OCI-LY7 (cell line): ENCODE data around the gene ATRAID. TPM values are rescaled to one million over a fixed set of nuclear protein-coding genes. Genes with fewer than 3 reads are reported as not detected.

Experiments
- BruUV-seq: library from RNA; stranded (reverse); fragments of 400-500 nt; replicated peaks from 2 replicates; lab custom pipeline; 2021; lab: Mats Ljungman, UMichigan
- CTCF ChIA-PET: fragments of 300-600 bp; sonication (Branson Sonifier 250); formaldehyde crosslinking; loops from one replicate; lab custom pipeline; 2022; ENCODE audit warnings: antibody characterized with exemption; ENCODE audit not compliant: unreplicated experiment; lab: Charles Lee
- POLR2A ChIA-PET: fragments of 300-600 bp; sonication (Branson Sonifier 250); formaldehyde crosslinking; loops from one replicate; lab custom pipeline; 2022; ENCODE audit warnings: antibody characterized with exemption; lab: Charles Lee
- DNase-seq: peaks from one replicate; pipeline ENCODE4 v3.0.0-alpha.2; 2015; ENCODE audit warnings: low spot score
- H2AFZ ChIP-seq: fragments of 200-600 bp; sonication (generic), shearing (Covaris generic); 2 replicates; pipeline ENCODE4 v1.6.1; 2014; ENCODE audit warnings: mild to moderate bottlenecking, antibody characterized with exemption, low read length, moderate library complexity
- H3K27ac ChIP-seq: fragments of 200-600 bp; sonication (generic); 2 replicates; pipeline ENCODE4 v1.5.1; 2014; ENCODE audit warnings: mixed run types, low read depth, mild to moderate bottlenecking, moderate library complexity, low read length, inconsistent platforms; ENCODE audit not compliant: poor library complexity, severe bottlenecking
- H3K36me3 ChIP-seq: fragments of 200-600 bp; sonication (generic); 2 replicates; pipeline ENCODE4 v1.6.1; 2014; ENCODE audit warnings: mild to moderate bottlenecking, antibody characterized with exemption, low read length, moderate library complexity, mixed read lengths; ENCODE audit not compliant: insufficient read depth
- H3K4me1 ChIP-seq: fragments of 200-600 bp; sonication (generic); 2 replicates; pipeline ENCODE4 v1.5.1; 2014; ENCODE audit warnings: mild to moderate bottlenecking, low read length; ENCODE audit not compliant: insufficient read depth, poor library complexity, severe bottlenecking
- H3K4me2 ChIP-seq: fragments of 200-600 bp; sonication (generic); 2 replicates; pipeline ENCODE4 v1.6.1; 2014; ENCODE audit warnings: mild to moderate bottlenecking, low read length
- H3K4me3 ChIP-seq: fragments of 200-600 bp; sonication (generic); 2 replicates; pipeline ENCODE4 v1.5.1; 2014; ENCODE audit warnings: mild to moderate bottlenecking, low read depth, low read length; ENCODE audit not compliant: poor library complexity, severe bottlenecking
- H3K79me2 ChIP-seq: fragments of 200-600 bp; sonication (generic); 2 replicates; pipeline ENCODE4 v1.6.1; 2016; ENCODE audit warnings: low read depth, mild to moderate bottlenecking, low read length, moderate library complexity, mixed read lengths; ENCODE audit not compliant: insufficient read depth
- H3K9me2 ChIP-seq: fragments of 200-600 bp; sonication (generic); 2 replicates; pipeline ENCODE4 v1.6.1; 2016; ENCODE audit warnings: mild to moderate bottlenecking, low read length, mixed read lengths; ENCODE audit not compliant: insufficient read depth
- H3K9me3 ChIP-seq: fragments of 200-600 bp; sonication (generic); 2 replicates; pipeline ENCODE4 v1.6.1; 2014; ENCODE audit warnings: mild to moderate bottlenecking, mixed run types, low read length, mixed read lengths
- H4K20me1 ChIP-seq: fragments of 200-600 bp; sonication (generic); 2 replicates; pipeline ENCODE4 v1.6.1; 2014; ENCODE audit warnings: mild to moderate bottlenecking, antibody characterized with exemption, low read length, moderate library complexity, mixed read lengths; ENCODE audit not compliant: insufficient read depth
- EZH2phosphoT487 ChIP-seq: fragments of 200-600 bp; sonication (generic); IDR thresholded peaks from 2 replicates; pipeline ENCODE4 v1.6.1; 2018; ENCODE audit warnings: low read depth, borderline replicate concordance, mild to moderate bottlenecking, mixed run types, antibody characterized with exemption, low read length, moderate library complexity, mixed read lengths
- intact Hi-C: fragments of 100-400 bp; cut with micrococcal nuclease; formaldehyde crosslinking; loops from one replicate; pipeline ENCODE4 v1.10.0; 2022; ENCODE audit not compliant: unreplicated experiment
- total RNA-seq, 2 experiments: library from RNA; depleted of rRNA in 1 of 2; stranded (reverse); fragments of >200 nt in 1 of 2; shearing (Covaris generic) in 1 of 2; gene quantifications; 2 replicates each; pipeline ENCODE4 v1.2.3, GENCODE V29; 2014 to 2022
- TF ChIP-seq, protein P1 (sequence below): fragments of 200-600 bp; sonication (generic); conservative IDR thresholded peaks from 2 replicates; pipeline ENCODE4 v1.5.1; 2014; ENCODE audit warnings: mild to moderate bottlenecking, antibody characterized with exemption, low read length, moderate library complexity, mixed read lengths

Gene ATRAID
- total RNA-seq, 2 experiments from 2014 or later: 92.7 to 93.3 TPM

DNA sequence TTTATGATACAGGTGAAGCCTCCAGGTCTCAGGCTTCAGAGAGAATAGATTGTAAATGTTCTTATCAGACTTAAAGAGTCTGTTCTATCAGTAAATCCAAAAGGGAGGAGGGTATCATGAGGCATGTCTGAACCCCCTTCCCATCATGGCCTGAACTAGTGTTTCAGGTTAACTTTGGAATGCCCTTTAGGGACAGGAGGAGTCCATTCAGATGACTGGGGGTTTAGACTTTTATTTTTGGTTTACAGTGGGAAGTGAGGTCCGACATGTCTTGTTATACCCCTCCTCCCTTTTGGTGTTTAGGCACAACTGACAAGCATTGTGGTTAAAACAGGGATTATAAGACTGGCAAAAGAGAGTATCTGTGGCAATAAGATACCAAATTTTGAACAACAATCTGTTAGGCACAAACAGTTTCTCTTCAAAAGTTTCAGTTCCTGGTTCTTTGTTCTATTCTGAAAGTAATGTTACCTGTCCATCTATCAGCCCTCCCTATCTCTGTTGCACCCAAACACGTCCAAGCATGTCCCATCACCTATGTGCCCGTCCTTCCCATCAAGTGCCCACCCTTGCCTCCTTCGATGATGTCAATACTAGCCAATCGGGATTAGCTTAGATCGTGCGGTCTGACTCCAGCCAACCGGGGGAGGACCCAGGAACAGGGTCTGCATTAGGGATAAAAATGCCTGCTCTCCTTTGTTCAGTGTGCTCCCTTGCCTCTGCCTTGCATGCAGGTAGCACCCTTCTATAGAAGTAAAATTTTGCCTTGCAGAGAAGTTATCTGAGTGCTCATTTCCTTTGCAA lies 46.7 kb upstream of the ATRAID start:
- no peaks in the 10 kb centered on the region for H3K9me2 ChIP-seq
- H4K20me1 ChIP-seq: no peaks in the 10 kb centered on the region
- peaks cover 71% of the 10 kb centered on the region for H3K4me1 ChIP-seq
- H2AFZ ChIP-seq: peak overlapping the region; percentile 87
- intact Hi-C loops: loop anchor here (2.0 kb wide), 1 partner anchor 30 kb away; the partner anchor contains the start of gene PREB
- CTCF ChIA-PET: interaction anchor here (1.1 kb wide), 1 partner anchor 12 kb away, joined by 3 read pairs; no protein-coding TSS in a partner anchor
- H3K9me3 ChIP-seq: peaks cover 22% of the 10 kb centered on the region; the same call in 1 of the 2 replicates
- no peak for TF ChIP-seq EZH2phosphoT487
- TF ChIP-seq, protein P1, sequence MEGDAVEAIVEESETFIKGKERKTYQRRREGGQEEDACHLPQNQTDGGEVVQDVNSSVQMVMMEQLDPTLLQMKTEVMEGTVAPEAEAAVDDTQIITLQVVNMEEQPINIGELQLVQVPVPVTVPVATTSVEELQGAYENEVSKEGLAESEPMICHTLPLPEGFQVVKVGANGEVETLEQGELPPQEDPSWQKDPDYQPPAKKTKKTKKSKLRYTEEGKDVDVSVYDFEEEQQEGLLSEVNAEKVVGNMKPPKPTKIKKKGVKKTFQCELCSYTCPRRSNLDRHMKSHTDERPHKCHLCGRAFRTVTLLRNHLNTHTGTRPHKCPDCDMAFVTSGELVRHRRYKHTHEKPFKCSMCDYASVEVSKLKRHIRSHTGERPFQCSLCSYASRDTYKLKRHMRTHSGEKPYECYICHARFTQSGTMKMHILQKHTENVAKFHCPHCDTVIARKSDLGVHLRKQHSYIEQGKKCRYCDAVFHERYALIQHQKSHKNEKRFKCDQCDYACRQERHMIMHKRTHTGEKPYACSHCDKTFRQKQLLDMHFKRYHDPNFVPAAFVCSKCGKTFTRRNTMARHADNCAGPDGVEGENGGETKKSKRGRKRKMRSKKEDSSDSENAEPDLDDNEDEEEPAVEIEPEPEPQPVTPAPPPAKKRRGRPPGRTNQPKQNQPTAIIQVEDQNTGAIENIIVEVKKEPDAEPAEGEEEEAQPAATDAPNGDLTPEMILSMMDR: no peak
- BruUV-seq: no TSS peak
- DNase-seq: peak; percentile 64
- H3K27ac ChIP-seq: peak overlapping the region; percentile 86
- POLR2A ChIA-PET: interaction anchor here (0.6 to 1.4 kb wide), 7 partner anchors 12 to 1752 kb away, joined by 3 to 15 read pairs (median 3); no protein-coding TSS in a partner anchor
- peak overlapping the region; percentile 59 for H3K4me2 ChIP-seq
- H3K4me3 ChIP-seq: peak overlapping the region; percentile 32
- H3K79me2 ChIP-seq: no peaks in the 10 kb centered on the region
- H3K36me3 ChIP-seq: peaks cover 9% of the 10 kb centered on the region; the same call in 1 of the 2 replicates

DNA sequence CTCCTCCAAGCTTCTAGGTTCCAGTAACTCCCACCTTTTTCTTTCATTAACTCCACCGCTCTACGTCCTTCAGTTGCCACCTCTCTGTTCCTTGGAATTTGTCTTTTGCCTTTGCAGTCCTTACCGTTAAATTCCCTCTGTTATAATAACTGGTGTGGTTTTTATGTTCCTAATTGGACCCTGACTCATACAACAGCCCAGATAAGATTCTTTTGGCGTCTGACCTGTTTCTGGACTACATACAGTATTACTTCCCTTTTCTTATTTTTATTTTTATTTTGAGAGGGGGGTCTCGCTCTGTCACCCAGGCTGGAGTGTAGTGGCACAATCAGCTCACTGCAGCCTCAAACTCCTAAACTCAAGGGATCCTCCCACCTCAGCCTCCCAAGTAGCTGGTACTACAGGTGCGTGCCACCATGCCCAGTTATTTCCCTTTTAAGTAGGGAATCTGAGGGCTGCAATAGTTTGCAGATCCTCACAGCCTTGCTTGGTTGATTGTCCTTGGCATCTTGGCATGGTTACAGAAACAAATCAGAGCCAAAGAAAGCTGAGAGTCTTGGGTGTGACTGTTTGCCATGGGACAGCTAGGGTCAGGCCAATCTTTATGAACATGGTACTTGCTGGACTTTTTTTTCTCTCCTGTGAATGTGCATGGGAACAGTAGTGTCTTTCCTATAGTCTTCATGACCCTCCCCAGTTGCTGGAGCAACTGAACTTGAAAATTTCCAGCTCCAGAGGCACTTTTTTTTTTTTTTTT lies 41.1 kb upstream of the ATRAID start:
- BruUV-seq: no TSS peak
- intact Hi-C loops: loop anchor here (1.0 to 5.0 kb wide), 2 partner anchors 21 to 122 kb away; no protein-coding TSS in a partner anchor
- Histone ChIP-seq H3K4me3 (peak overlapping the region; percentile 62), H3K9me2 (no peaks in the 10 kb centered on the region), H3K4me1 (peaks cover 77% of the 10 kb centered on the region), H3K79me2 (no peaks in the 10 kb centered on the region), H4K20me1 (no peaks in the 10 kb centered on the region), H3K36me3 (peaks cover 4% of the 10 kb centered on the region; the same call in 1 of the 2 replicates), H3K4me2 (peak overlapping the region; percentile 80), H3K9me3 (peaks cover 5% of the 10 kb centered on the region; the same call in 1 of the 2 replicates), H2AFZ (peak overlapping the region; percentile 94), H3K27ac (peak overlapping the region; percentile 63)
- peak; percentile 23 for DNase-seq
- TF ChIP-seq EZH2phosphoT487: no peak
- TF ChIP-seq, protein P1: no peak
- CTCF ChIA-PET: interaction anchor here (0.7 to 1.2 kb wide), 3 partner anchors 21 to 68 kb away, joined by 3 to 5 read pairs (median 3); no protein-coding TSS in a partner anchor
- POLR2A ChIA-PET: interaction anchor here (0.6 to 1.2 kb wide), 5 partner anchors 16 to 91 kb away, joined by 3 to 6 read pairs (median 4); partner anchors contain the start of gene PREB
